ENCODE data around the gene AKAP11.

- TF ChIP-seq, protein P1, sequence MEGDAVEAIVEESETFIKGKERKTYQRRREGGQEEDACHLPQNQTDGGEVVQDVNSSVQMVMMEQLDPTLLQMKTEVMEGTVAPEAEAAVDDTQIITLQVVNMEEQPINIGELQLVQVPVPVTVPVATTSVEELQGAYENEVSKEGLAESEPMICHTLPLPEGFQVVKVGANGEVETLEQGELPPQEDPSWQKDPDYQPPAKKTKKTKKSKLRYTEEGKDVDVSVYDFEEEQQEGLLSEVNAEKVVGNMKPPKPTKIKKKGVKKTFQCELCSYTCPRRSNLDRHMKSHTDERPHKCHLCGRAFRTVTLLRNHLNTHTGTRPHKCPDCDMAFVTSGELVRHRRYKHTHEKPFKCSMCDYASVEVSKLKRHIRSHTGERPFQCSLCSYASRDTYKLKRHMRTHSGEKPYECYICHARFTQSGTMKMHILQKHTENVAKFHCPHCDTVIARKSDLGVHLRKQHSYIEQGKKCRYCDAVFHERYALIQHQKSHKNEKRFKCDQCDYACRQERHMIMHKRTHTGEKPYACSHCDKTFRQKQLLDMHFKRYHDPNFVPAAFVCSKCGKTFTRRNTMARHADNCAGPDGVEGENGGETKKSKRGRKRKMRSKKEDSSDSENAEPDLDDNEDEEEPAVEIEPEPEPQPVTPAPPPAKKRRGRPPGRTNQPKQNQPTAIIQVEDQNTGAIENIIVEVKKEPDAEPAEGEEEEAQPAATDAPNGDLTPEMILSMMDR (conservative IDR thresholded peaks at IDR 0.05; ENCODE audit: low read depth, low read length) = no peak
- TF ChIP-seq EZH2 (IDR thresholded peaks at IDR 0.05; ENCODE audit: borderline replicate concordance, low read depth, low read length, poor library complexity, severe bottlenecking) = no peak
Observed at GRCh38 chr13:42312817-42313431, 41.0 kb downstream of the AKAP11 start.
